Measurements from ENCODE around the gene WNT3A.

DNA sequence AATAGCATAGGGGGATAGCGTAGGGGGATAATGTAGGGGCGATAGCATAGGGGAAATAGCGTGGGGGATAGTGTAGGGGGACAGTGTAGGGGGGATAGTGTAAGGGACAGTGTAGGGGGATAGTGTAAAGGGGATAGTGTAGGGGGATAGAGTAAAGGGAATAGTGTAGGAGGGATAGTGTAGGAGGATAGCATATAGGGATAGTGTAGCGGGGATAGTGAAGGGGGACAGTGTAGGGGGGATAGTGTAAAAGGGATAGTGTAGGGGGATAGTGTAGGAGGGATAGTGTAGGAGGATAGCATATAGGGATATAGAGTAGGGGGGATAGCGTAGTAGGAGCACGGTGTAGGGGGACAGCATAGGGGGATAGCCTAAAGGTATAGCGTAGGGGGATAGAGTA, 61.6 kb downstream of the WNT3A start:
- TF ChIP-seq EZH2 (IDR thresholded peaks at IDR 0.05; ENCODE audit: borderline replicate concordance, low read length), result no peak
- TF ChIP-seq, protein P1, sequence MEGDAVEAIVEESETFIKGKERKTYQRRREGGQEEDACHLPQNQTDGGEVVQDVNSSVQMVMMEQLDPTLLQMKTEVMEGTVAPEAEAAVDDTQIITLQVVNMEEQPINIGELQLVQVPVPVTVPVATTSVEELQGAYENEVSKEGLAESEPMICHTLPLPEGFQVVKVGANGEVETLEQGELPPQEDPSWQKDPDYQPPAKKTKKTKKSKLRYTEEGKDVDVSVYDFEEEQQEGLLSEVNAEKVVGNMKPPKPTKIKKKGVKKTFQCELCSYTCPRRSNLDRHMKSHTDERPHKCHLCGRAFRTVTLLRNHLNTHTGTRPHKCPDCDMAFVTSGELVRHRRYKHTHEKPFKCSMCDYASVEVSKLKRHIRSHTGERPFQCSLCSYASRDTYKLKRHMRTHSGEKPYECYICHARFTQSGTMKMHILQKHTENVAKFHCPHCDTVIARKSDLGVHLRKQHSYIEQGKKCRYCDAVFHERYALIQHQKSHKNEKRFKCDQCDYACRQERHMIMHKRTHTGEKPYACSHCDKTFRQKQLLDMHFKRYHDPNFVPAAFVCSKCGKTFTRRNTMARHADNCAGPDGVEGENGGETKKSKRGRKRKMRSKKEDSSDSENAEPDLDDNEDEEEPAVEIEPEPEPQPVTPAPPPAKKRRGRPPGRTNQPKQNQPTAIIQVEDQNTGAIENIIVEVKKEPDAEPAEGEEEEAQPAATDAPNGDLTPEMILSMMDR (conservative IDR thresholded peaks at IDR 0.05 in 1 of 2, IDR thresholded peaks at IDR 0.05 in 1 of 2; ENCODE audit: extremely low read depth in 1 of 2, insufficient read depth in 1 of 2, low read depth in 1 of 2, low read length in 2 of 2), result no peak
